Mesendoderm (in vitro differentiated cells): ENCODE data around the gene TEDDM1.
A peak's percentile ranks its signal among the peaks of the same experiment; 100 is the strongest.

Experiments used
- DNase-seq: peaks from one replicate; pipeline ENCODE4 v3.0.0; 2013
- H2AK5ac ChIP-seq: 2 replicates; pipeline ENCODE4 v1.6.1; 2013; ENCODE audit warnings: low read length, inconsistent platforms
- H2BK120ac ChIP-seq: 2 replicates; pipeline ENCODE4 v1.6.1; 2013; ENCODE audit warnings: low read depth, mild to moderate bottlenecking, low read length, moderate library complexity, mixed read lengths
- H2BK15ac ChIP-seq: replicated peaks from 2 replicates; pipeline ENCODE4 v1.6.1; 2013; ENCODE audit warnings: low read depth, mild to moderate bottlenecking, moderate library complexity
- H2BK5ac ChIP-seq: 2 replicates; pipeline ENCODE4 v1.6.1; 2013; ENCODE audit warnings: low read length, inconsistent platforms
- H3K18ac ChIP-seq: 2 replicates; pipeline ENCODE4 v1.6.1; 2013; ENCODE audit warnings: mild to moderate bottlenecking, low read length, mixed read lengths
- H3K23ac ChIP-seq: one replicate; pipeline ENCODE4 v1.6.1; 2013; ENCODE audit warnings: low read length
- H3K27ac ChIP-seq: 2 replicates; pipeline ENCODE4 v1.5.1; 2013; ENCODE audit warnings: low read depth, mild to moderate bottlenecking, inconsistent platforms, low read length, moderate library complexity
- H3K27me3 ChIP-seq: 2 replicates; pipeline ENCODE4 v1.6.1; 2013; ENCODE audit warnings: low read length, control low read depth, mild to moderate bottlenecking, inconsistent platforms; ENCODE audit not compliant: insufficient read depth, poor library complexity
- H3K36me3 ChIP-seq: 2 replicates; pipeline ENCODE4 v1.6.1; 2013; ENCODE audit warnings: low read length, inconsistent platforms; ENCODE audit not compliant: control insufficient read depth, insufficient read depth
- H3K4ac ChIP-seq: one replicate; pipeline ENCODE4 v1.6.1; 2013; ENCODE audit warnings: low read depth, mild to moderate bottlenecking, low read length, moderate library complexity
- H3K4me1 ChIP-seq: 2 replicates; pipeline ENCODE4 v1.6.1; 2013; ENCODE audit warnings: low read depth, low read length, inconsistent platforms; ENCODE audit not compliant: control insufficient read depth
- H3K4me2 ChIP-seq: 2 replicates; pipeline ENCODE4 v1.6.1; 2013; ENCODE audit warnings: low read length
- H3K4me3 ChIP-seq: 2 replicates; pipeline ENCODE4 v1.5.1; 2013; ENCODE audit warnings: mild to moderate bottlenecking, low read length
- H3K56ac ChIP-seq: one replicate; pipeline ENCODE4 v1.6.1; 2013; ENCODE audit warnings: low read length
- H3K79me1 ChIP-seq: 2 replicates; pipeline ENCODE4 v1.6.1; 2013; ENCODE audit warnings: low read length, inconsistent platforms
- H3K79me2 ChIP-seq: 2 replicates; pipeline ENCODE4 v1.6.1; 2013; ENCODE audit warnings: mild to moderate bottlenecking, low read length; ENCODE audit not compliant: control insufficient read depth, insufficient read depth
- H3K9ac ChIP-seq: 2 replicates; pipeline ENCODE4 v1.6.1; 2013; ENCODE audit warnings: low read length, inconsistent platforms
- H4K5ac ChIP-seq: one replicate; pipeline ENCODE4 v1.6.1; 2013; ENCODE audit warnings: low read length
- H4K8ac ChIP-seq: one replicate; pipeline ENCODE4 v1.6.1; 2013; ENCODE audit warnings: low read depth, mild to moderate bottlenecking, control low read depth, low read length, moderate library complexity
- WGBS: extraction: QIAGEN DNeasy Blood & Tissue Kit; methylation state at CpG from one replicate; pipeline ENCODE4 v1.1.7; 2013; ENCODE audit warnings: low lambda C conversion rate, missing lambda C conversion rate; ENCODE audit not compliant: insufficient coverage; ENCODE audit errors: extremely low coverage; 5-methylcytosine and 5-hydroxymethylcytosine counted together

Gene TEDDM1

GRCh38 chr1:182413486-182413885 lies 13.0 kb upstream of the TEDDM1 start:
- Histone ChIP-seq H3K23ac (no peak overlapping the region), H2BK5ac (no peak overlapping the region), H4K5ac (no peak overlapping the region), H2BK15ac (no peak overlapping the region), H3K27me3 (no peaks in the 10 kb centered on the region), H3K9ac (no peak overlapping the region), H3K79me1 (no peaks in the 10 kb centered on the region), H4K8ac (no peak overlapping the region), H3K27ac (no peak overlapping the region), H3K4me3 (no peak overlapping the region), H3K4ac (no peak overlapping the region), H2BK120ac (no peak overlapping the region), H3K36me3 (no peaks in the 10 kb centered on the region), H3K4me1 (no peaks in the 10 kb centered on the region), H3K18ac (no peak overlapping the region), H3K79me2 (no peaks in the 10 kb centered on the region), H2AK5ac (no peak overlapping the region), H3K56ac (no peak overlapping the region), H3K4me2 (no peak overlapping the region)
- WGBS: no CpG with 5 or more reads among the region's 3 CpGs
- no peak for DNase-seq

GRCh38 chr1:182410620-182411273 lies 10.3 kb upstream of the TEDDM1 start:
- H3K56ac ChIP-seq: no peak overlapping the region
- no peak overlapping the region for H2BK5ac ChIP-seq
- H2AK5ac ChIP-seq: no peak overlapping the region
- H3K79me2 ChIP-seq: no peaks in the 10 kb centered on the region
- H3K4ac ChIP-seq: no peak overlapping the region
- WGBS: no CpG with 5 or more reads among the region's 1 CpG
- H2BK15ac ChIP-seq: no peak overlapping the region
- H4K8ac ChIP-seq: no peak overlapping the region
- no peak overlapping the region for H4K5ac ChIP-seq
- H3K36me3 ChIP-seq: no peaks in the 10 kb centered on the region
- H3K27ac ChIP-seq: no peak overlapping the region
- no peaks in the 10 kb centered on the region for H3K4me1 ChIP-seq
- H3K18ac ChIP-seq: no peak overlapping the region
- no peaks in the 10 kb centered on the region for H3K79me1 ChIP-seq
- no peak overlapping the region for H3K4me2 ChIP-seq
- H3K27me3 ChIP-seq: no peaks in the 10 kb centered on the region
- no peak overlapping the region for H3K9ac ChIP-seq
- no peak for DNase-seq
- H3K4me3 ChIP-seq: no peak overlapping the region
- H3K23ac ChIP-seq: no peak overlapping the region
- no peak overlapping the region for H2BK120ac ChIP-seq

GRCh38 chr1:182410138-182410537 lies 9.7 kb upstream of the TEDDM1 start:
- no peaks in the 10 kb centered on the region for H3K79me2 ChIP-seq
- H2BK5ac ChIP-seq: no peak overlapping the region
- no peaks in the 10 kb centered on the region for H3K79me1 ChIP-seq
- H3K27ac ChIP-seq: no peak overlapping the region
- no peak overlapping the region for H2BK120ac ChIP-seq
- H3K27me3 ChIP-seq: no peaks in the 10 kb centered on the region
- H4K5ac ChIP-seq: no peak overlapping the region
- no peak overlapping the region for H3K9ac ChIP-seq
- DNase-seq: no peak
- H3K4me2 ChIP-seq: no peak overlapping the region
- no peak overlapping the region for H3K18ac ChIP-seq
- no peak overlapping the region for H3K4ac ChIP-seq
- H2BK15ac ChIP-seq: no peak overlapping the region
- H3K23ac ChIP-seq: no peak overlapping the region
- no peaks in the 10 kb centered on the region for H3K4me1 ChIP-seq
- H3K36me3 ChIP-seq: no peaks in the 10 kb centered on the region
- H2AK5ac ChIP-seq: no peak overlapping the region
- WGBS: no CpG with 5 or more reads among the region's 4 CpGs
- no peak overlapping the region for H3K4me3 ChIP-seq
- no peak overlapping the region for H4K8ac ChIP-seq
- no peak overlapping the region for H3K56ac ChIP-seq

- Histone ChIP-seq H3K27ac (no peak overlapping the region), H4K5ac (no peak overlapping the region), H3K23ac (no peak overlapping the region), H3K9ac (no peak overlapping the region), H3K4ac (no peak overlapping the region), H2BK15ac (no peak overlapping the region), H3K27me3 (no peaks in the 10 kb centered on the region), H3K18ac (no peak overlapping the region), H3K4me3 (no peak overlapping the region), H3K79me1 (no peaks in the 10 kb centered on the region), H4K8ac (no peak overlapping the region), H2BK5ac (no peak overlapping the region), H3K4me1 (no peaks in the 10 kb centered on the region), H3K4me2 (no peak overlapping the region), H3K56ac (no peak overlapping the region), H2AK5ac (no peak overlapping the region), H3K79me2 (no peaks in the 10 kb centered on the region), H2BK120ac (no peak overlapping the region), H3K36me3 (no peaks in the 10 kb centered on the region)
- no CpG with 5 or more reads among the region's 3 CpGs for WGBS
- DNase-seq: peak; percentile 38
Observed at GRCh38 chr1:182408435-182409075, 8.1 kb upstream of the TEDDM1 start.

- Histone ChIP-seq H3K4me1 (no peaks in the 10 kb centered on the region), H3K79me2 (no peaks in the 10 kb centered on the region), H3K4ac (no peak overlapping the region), H2AK5ac (no peak overlapping the region), H3K4me2 (no peak overlapping the region), H2BK15ac (no peak overlapping the region), H3K27me3 (no peaks in the 10 kb centered on the region), H3K9ac (no peak overlapping the region), H3K36me3 (no peaks in the 10 kb centered on the region), H3K4me3 (no peak overlapping the region), H4K5ac (no peak overlapping the region), H3K23ac (no peak overlapping the region), H2BK120ac (no peak overlapping the region), H3K18ac (no peak overlapping the region), H3K27ac (no peak overlapping the region), H3K79me1 (no peaks in the 10 kb centered on the region), H4K8ac (no peak overlapping the region), H2BK5ac (no peak overlapping the region), H3K56ac (no peak overlapping the region)
- DNase-seq: no peak
- WGBS: no CpG with 5 or more reads among the region's 3 CpGs
Observed at GRCh38 chr1:182407724-182408123, 7.3 kb upstream of the TEDDM1 start.

GRCh38 chr1:182406012-182406411 lies 5.5 kb upstream of the TEDDM1 start:
- H3K56ac ChIP-seq: no peak overlapping the region
- no peak overlapping the region for H3K9ac ChIP-seq
- no peak overlapping the region for H3K23ac ChIP-seq
- H4K8ac ChIP-seq: no peak overlapping the region
- no peak overlapping the region for H3K27ac ChIP-seq
- no peaks in the 10 kb centered on the region for H3K79me1 ChIP-seq
- no peaks in the 10 kb centered on the region for H3K4me1 ChIP-seq
- no peak overlapping the region for H2BK120ac ChIP-seq
- H3K36me3 ChIP-seq: no peaks in the 10 kb centered on the region
- H4K5ac ChIP-seq: no peak overlapping the region
- no peak overlapping the region for H3K4me2 ChIP-seq
- H3K4ac ChIP-seq: no peak overlapping the region
- DNase-seq: no peak
- H2AK5ac ChIP-seq: no peak overlapping the region
- no peak overlapping the region for H3K4me3 ChIP-seq
- WGBS: no CpG with 5 or more reads among the region's 1 CpG
- no peak overlapping the region for H3K18ac ChIP-seq
- no peak overlapping the region for H2BK15ac ChIP-seq
- H3K27me3 ChIP-seq: no peaks in the 10 kb centered on the region
- no peaks in the 10 kb centered on the region for H3K79me2 ChIP-seq
- H2BK5ac ChIP-seq: no peak overlapping the region
